HepG2 (cell line): ENCODE measurements around the gene ACKR3. TPM values are rescaled to one million over a fixed set of nuclear protein-coding genes. Genes with fewer than 3 reads are reported as not detected.

Experiments used
- ATAC-seq: fragments of 200-7000 bp; cut with Tn5 transposase; 3 replicates; pipeline ENCODE4 v1.9.1; 2020; ENCODE audit warnings: mild to moderate bottlenecking, moderate library complexity
- BruUV-seq: library from RNA; stranded (reverse); fragments of 400-500 nt; replicated peaks from 2 replicates; lab custom pipeline; 2021; lab: Mats Ljungman, UMichigan
- CTCF ChIA-PET: fragments of 300-600 bp; formaldehyde crosslinking; extraction: SDS; loops from one replicate; lab custom pipeline; 2021; ENCODE audit warnings: low total read pairs, inconsistent platforms, low intra/inter-chr PET ratio; lab: Yijun Ruan, JAX
- POLR2A ChIA-PET: fragments of 350-600 bp; sonication (Branson Sonifier 250); formaldehyde crosslinking; loops from one replicate; lab custom pipeline; 2020; ENCODE audit warnings: antibody characterized with exemption, inconsistent platforms; lab: Yijun Ruan, JAX
- DNase-seq: peaks from one replicate; pipeline ENCODE4 v3.0.0-alpha.2; 2015; ENCODE audit warnings: low spot score
- FAIRE-seq: peaks from 3 replicates; lab custom pipeline; 2011; peaks lifted over from hg19 to GRCh38; lab: Jason Lieb, UNC
- H2AFZ ChIP-seq: one replicate; pipeline ENCODE4 v1.6.1; 2011; ENCODE audit warnings: low read length, inconsistent platforms
- H3K27ac ChIP-seq: fragments of 300-600 bp; 3 replicates; pipeline ENCODE4 v1.8.0; 2011; ENCODE audit warnings: mixed run types, mild to moderate bottlenecking, mixed read lengths, low read length, inconsistent platforms; ENCODE audit not compliant: insufficient read depth; ENCODE audit errors: extremely low read length
- H3K27me3 ChIP-seq, 2 experiments: fragments of 200-600 bp in 1 of 2; 2 replicates in 1 of 2; 3 replicates in 1 of 2; pipeline versions ENCODE4 v1.6.0 to v1.8.0; 2011; ENCODE audit warnings: low read length in 2 of 2, mild to moderate bottlenecking in 2 of 2, moderate library complexity in 2 of 2, inconsistent platforms in 1 of 2; ENCODE audit not compliant: insufficient read depth in 2 of 2, control insufficient read depth in 1 of 2
- H3K36me3 ChIP-seq, 2 experiments: fragments of 200-600 bp in 1 of 2; replicated peaks in 1 of 2; 2 replicates in 1 of 2; 3 replicates in 1 of 2; pipeline versions ENCODE4 v1.5.1 to v1.8.0; 2011; ENCODE audit warnings: low read length in 2 of 2, inconsistent platforms in 1 of 2; ENCODE audit not compliant: insufficient read depth in 2 of 2, control insufficient read depth in 1 of 2
- H3K4me1 ChIP-seq: 2 replicates; pipeline ENCODE4 v1.5.1; 2012; ENCODE audit warnings: low read length, inconsistent platforms; ENCODE audit not compliant: insufficient read depth
- H3K4me2 ChIP-seq: 2 replicates; pipeline ENCODE4 v1.6.0; 2011; ENCODE audit warnings: low read depth, low read length, inconsistent platforms
- H3K4me3 ChIP-seq, 3 experiments: fragments of 200-600 bp in 1 of 3; sonication (generic), shearing (Covaris generic) in 1 of 3; replicated peaks in 1 of 3; 2 replicates each; pipeline ENCODE4 v1.5.1; 2011 to 2016; ENCODE audit warnings: low read length in 3 of 3, inconsistent platforms in 2 of 3, low read depth in 2 of 3, mild to moderate bottlenecking in 2 of 3, control low read depth in 1 of 3, mixed read lengths in 1 of 3; ENCODE audit not compliant: insufficient read depth in 1 of 3
- H3K79me2 ChIP-seq: one replicate; pipeline ENCODE4 v1.6.1; 2011; ENCODE audit warnings: low read length, inconsistent platforms; ENCODE audit not compliant: insufficient read depth
- H3K9ac ChIP-seq: 2 replicates; pipeline ENCODE4 v1.6.0; 2011; ENCODE audit warnings: mild to moderate bottlenecking, low read depth, low read length, inconsistent platforms; ENCODE audit not compliant: insufficient read depth
- H3K9me3 ChIP-seq: 2 replicates; pipeline ENCODE4 v1.5.1; 2012; ENCODE audit warnings: mild to moderate bottlenecking, low read length
- H4K20me1 ChIP-seq: 2 replicates; pipeline ENCODE4 v1.6.0; 2011; ENCODE audit warnings: inconsistent platforms, mild to moderate bottlenecking, low read length, moderate library complexity; ENCODE audit not compliant: insufficient read depth
- DR1 ChIP-seq: sonication (generic); formaldehyde crosslinking; IDR thresholded peaks from 2 replicates; pipeline ENCODE4 v1.8.0; 2021; ENCODE audit warnings: mild to moderate bottlenecking, missing genetic modification reagents, inconsistent platforms
- HOXA9 ChIP-seq: sonication (generic); formaldehyde crosslinking; IDR thresholded peaks from 2 replicates; pipeline ENCODE4 v1.8.1; 2022; ENCODE audit warnings: missing genetic modification reagents, mild to moderate bottlenecking, moderate library complexity, borderline replicate concordance
- KAT7 ChIP-seq: IDR thresholded peaks from 2 replicates; pipeline ENCODE4 v1.6.1; 2018; ENCODE audit warnings: borderline replicate concordance, missing compliant biosample characterization
- WGBS: methylation state at CpG from one replicate; pipeline ENCODE4 v1.1.6; 2017; ENCODE audit warnings: low lambda C conversion rate; 5-methylcytosine and 5-hydroxymethylcytosine counted together
- in situ Hi-C: cut with HindIII; loops from 2 replicates; pipeline ENCODE4 v1.10.0; 2017; ENCODE audit warnings: low pct_unique_long_range_greater_than_20kb; ENCODE audit not compliant: extremely low pct_ligation_motif_present
- intact Hi-C: fragments of 100-400 bp; cut with micrococcal nuclease; formaldehyde crosslinking; loops from one replicate; pipeline ENCODE4 v1.10.0; 2022; ENCODE audit not compliant: unreplicated experiment
- polyA plus RNA-seq, 8 experiments: library from polyadenylated mRNA; depleted of rRNA in 3 of 8; stranded (reverse) in 7 of 8; unstranded in 1 of 8; fragments of >200 nt; fragmentation: Illumina TruSeq in 4 of 8; extraction: Trizol in 4 of 8; gene quantifications; 2 replicates each; pipeline versions ENCODE4 v1.2.1 to v1.2.3, GENCODE V29; 2011 to 2016; ENCODE audit warnings: low read depth in 4 of 8, missing spikeins in 1 of 8, mixed read lengths in 1 of 8; ENCODE audit not compliant: insufficient read depth in 1 of 8
- total RNA-seq, 5 experiments: library from RNA; depleted of rRNA; stranded (reverse); fragments of >200 nt; fragmentation: Illumina TruSeq; extraction: Trizol; gene quantifications; 2 replicates each; pipeline ENCODE4 v1.2.3, GENCODE V29; 2016; ENCODE audit warnings: low read depth in 1 of 5
- TF ChIP-seq, protein P1 (sequence below): sonication (generic); formaldehyde crosslinking; IDR thresholded peaks from 2 replicates; pipeline ENCODE4 v1.4.0; 2020; ENCODE audit warnings: missing genetic modification reagents

ACKR3 gene
- total and polyA plus RNA-seq, 2 of the 13 experiments (the other 11 are each of a cell fraction or from before 2014, with no cell fraction given) = not detected

DNA sequence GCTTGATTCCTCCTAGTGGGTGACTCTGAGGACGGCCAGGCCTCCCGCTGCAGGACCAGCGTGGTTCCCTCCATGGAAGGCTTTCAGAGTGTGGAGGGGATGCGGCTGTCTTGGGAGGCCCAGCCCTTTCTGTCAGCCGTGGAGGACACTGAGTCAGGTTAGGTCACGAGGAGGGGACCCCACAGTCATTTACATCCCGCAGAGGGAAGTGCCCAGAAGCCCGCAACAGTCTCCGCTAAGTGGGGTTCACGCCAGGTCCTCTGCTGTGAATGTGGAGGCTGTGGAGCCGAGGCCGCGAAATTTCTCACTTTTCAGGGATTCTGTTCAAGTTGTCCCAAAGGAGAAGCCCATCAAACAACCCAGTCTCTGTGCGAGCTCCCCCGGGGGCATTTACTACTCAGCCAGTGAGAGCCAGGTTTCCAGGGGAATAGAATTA lies 8.8 kb downstream of the ACKR3 start:
- 64% methylated on average over 12 of the region's 15 CpGs for WGBS
- Histone ChIP-seq H3K36me3 (no peaks in the 10 kb centered on the region), H3K4me2 (no peak overlapping the region), H3K4me1 (no peaks in the 10 kb centered on the region), H3K79me2 (no peaks in the 10 kb centered on the region), H3K4me3 (no peak overlapping the region), H3K27me3 (peaks cover 5 to 47% of the 10 kb centered on the region in 2 experiments; a peak in 4 of 5 replicates), H4K20me1 (no peaks in the 10 kb centered on the region), H2AFZ (no peak overlapping the region), H3K9me3 (no peaks in the 10 kb centered on the region), H3K27ac (no peak overlapping the region), H3K9ac (no peak overlapping the region)
- CTCF ChIA-PET = no interaction called here
- no TSS peak for BruUV-seq
- FAIRE-seq (no peak), ATAC-seq (no peak), DNase-seq (no peak)
- TF ChIP-seq HOXA9 = no peak
- no peak for TF ChIP-seq DR1 (CRISPR knock-in tag)
- intact Hi-C loops = no loop called here
- in situ Hi-C loops = no loop called here
- POLR2A ChIA-PET = no interaction called here

DNA sequence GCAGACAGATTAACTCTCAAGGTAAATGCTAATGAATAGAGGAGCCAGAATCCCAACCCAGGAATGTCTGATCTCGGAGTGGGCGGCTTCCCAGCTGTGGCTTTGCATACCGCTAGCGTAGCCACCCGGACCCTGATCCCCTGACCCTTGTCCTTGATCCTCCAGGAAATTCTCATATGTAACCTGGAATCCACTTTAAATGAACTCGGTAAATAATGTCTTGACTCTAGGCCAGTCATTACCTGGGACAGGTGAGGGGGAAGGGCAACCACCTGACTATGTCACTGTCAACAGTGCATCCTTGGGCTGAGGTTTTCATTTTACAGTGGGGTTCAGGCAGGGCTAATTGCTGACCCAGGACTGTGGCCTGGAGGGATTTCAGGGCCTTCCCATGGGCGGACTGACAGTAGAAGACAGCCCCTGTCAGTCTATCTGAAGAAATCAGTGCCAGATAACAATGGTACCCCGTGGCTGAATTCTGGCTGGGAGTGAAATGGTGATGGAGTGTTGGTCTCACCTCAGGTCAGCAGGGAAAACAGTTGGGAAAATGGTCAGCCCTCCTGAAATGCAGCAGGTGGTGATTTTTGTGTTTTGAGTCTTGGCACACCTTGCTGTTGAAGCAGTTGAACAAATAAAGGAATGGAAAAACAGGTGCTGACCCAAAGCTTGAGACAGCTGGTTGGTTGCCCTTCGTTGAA lies 9.6 kb downstream of the ACKR3 start:
- H3K27me3 ChIP-seq = peaks cover 5 to 40% of the 10 kb centered on the region in 2 experiments; a peak in 4 of 5 replicates
- in situ Hi-C loops = no loop called here
- no peaks in the 10 kb centered on the region for H3K79me2 ChIP-seq
- POLR2A ChIA-PET = no interaction called here
- no peaks in the 10 kb centered on the region for H3K4me1 ChIP-seq
- H3K9ac ChIP-seq = no peak overlapping the region
- 17% methylated on average over 9 of the region's 9 CpGs for WGBS
- no peak overlapping the region for H2AFZ ChIP-seq
- H3K36me3 ChIP-seq = no peaks in the 10 kb centered on the region
- CTCF ChIA-PET = no interaction called here
- H4K20me1 ChIP-seq = no peaks in the 10 kb centered on the region
- no peak for FAIRE-seq
- no peaks in the 10 kb centered on the region for H3K9me3 ChIP-seq
- no peak overlapping the region for H3K4me3 ChIP-seq
- no peak overlapping the region for H3K27ac ChIP-seq
- no peak for ATAC-seq
- no peak overlapping the region for H3K4me2 ChIP-seq
- TF ChIP-seq, protein P1, sequence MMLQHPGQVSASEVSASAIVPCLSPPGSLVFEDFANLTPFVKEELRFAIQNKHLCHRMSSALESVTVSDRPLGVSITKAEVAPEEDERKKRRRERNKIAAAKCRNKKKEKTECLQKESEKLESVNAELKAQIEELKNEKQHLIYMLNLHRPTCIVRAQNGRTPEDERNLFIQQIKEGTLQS = no peak
- TF ChIP-seq KAT7 (CRISPR knock-in tag) = no peak
- TF ChIP-seq, all 625 proteins: peak for 0
- intact Hi-C loops = no loop called here
- DNase-seq = no peak
- no TSS peak for BruUV-seq
